Dermis microvascular lymphatic vessel endothelial cell (primary cell): ENCODE data around the gene ST6GALNAC3. TPM values are rescaled to one million over a fixed set of nuclear protein-coding genes. Genes with fewer than 3 reads are reported as not detected.
A peak's percentile ranks its signal among the peaks of the same experiment; 100 is the strongest.
"Not testable (repeated sequence)": the region's sequence is repeated elsewhere in the genome, so short reads cannot be mapped to it uniquely, and the experiment has no call there.

ENCODE experiments used
- DNase-seq, 2 donors: peaks; one replicate each; pipeline versions ENCODE4 v3.0.0 to v3.0.0-alpha.2; 2010; ENCODE audit warnings: low read depth in 2 of 2
- total RNA-seq: library from RNA; depleted of rRNA; stranded (reverse); fragments of >200 nt; gene quantifications from 2 replicates; pipeline ENCODE4 v1.2.1, GENCODE V29; 2014

The ST6GALNAC3 gene
- total RNA-seq, 1 donor from 2014 or later = 49.9 TPM

DNA sequence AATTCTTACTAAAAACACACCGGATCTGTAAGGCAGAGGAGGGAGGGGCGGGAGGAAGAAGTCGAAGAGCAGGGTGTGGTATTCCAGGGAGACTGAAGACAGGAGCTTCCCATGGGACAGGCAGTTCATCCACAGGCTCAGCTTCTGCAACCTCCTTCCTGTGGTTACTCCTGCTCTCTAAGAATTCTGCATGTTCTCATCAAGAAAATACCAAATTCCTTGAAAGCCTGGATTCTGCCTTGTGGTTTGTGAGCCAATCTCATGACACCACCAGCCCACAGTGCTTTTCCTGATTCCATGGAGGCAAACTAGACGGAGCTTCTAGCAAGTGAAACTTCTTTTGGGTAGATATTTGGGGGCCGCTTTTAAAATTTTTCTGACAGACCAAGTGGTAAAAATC lies 1.1 kb upstream of the ST6GALNAC3 start:
- DNase-seq = peak in 1 of 2 donors; percentile 4

DNA sequence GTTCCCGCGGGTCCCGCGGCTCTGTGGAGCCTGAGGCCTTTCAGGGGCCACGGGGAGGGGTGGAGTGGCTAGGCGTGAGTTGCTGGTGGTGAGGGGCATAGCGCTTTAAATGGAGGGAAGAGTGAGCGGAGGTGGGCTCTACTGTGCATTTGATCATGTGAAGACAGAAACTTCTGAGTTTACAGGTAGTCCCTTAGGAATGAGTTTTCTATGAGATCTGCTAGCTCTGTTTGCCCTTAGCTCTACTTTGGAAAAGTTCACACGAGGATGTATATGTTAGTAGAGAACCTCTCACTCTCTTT lies 593 bp downstream of the ST6GALNAC3 start:
- peak in 1 of 2 donors; percentile 10 for DNase-seq

DNA sequence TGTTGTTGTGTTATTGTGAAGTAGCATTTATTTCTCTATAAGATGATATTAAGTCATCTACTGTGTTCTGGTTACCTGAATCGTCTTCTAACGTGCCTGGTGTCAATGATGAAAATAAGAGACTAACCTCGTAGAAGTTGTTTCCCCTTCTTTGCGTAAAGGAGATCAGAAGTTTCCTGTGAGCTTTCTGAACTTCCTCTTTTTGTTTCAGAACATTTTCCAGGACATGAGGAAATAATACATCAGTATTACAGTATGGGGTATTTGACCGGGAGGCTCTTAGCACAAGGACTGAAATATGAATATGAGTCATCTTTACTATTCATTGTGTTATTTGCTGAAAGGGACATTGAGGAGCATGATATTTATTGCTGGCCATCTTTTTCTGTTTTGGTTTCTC lies 1.3 kb downstream of the ST6GALNAC3 start:
- DNase-seq = peak; percentile 82 to 88

DNA sequence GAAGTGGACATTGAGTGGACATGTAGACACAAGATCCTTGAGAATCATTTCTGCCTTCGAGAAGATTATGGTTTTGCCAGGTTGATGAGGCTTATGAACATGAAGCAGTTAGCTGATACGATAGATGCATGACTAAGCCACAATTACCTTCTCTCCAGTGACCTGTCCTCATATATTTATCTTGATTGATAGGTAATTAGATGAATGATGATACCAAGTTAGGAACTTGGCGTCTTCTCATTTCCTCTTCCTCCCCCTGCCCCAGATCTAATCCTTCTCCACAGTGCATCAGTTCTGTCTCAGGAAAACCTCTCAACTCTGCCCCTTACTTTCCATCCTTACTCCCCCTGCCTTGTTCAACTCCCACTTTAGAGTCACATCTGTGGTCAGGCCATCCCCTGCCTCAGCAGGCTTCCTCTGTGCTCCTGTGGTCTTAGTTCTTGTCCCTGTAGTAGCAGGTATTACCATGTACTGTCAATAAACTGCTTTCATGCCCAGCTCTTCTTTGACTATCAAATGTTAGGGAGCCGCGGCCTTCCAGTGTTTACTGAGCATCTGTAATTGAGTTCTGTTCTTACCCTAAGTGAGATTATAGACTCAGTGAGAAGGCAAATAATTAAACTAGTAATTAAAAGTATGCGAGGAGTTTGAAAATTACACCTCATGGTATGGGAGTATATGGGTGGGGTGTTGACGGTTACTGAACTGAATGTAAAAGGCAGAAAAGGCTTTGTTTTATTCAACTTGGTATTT lies 5.1 kb downstream of the ST6GALNAC3 start:
- no peak for DNase-seq

DNA sequence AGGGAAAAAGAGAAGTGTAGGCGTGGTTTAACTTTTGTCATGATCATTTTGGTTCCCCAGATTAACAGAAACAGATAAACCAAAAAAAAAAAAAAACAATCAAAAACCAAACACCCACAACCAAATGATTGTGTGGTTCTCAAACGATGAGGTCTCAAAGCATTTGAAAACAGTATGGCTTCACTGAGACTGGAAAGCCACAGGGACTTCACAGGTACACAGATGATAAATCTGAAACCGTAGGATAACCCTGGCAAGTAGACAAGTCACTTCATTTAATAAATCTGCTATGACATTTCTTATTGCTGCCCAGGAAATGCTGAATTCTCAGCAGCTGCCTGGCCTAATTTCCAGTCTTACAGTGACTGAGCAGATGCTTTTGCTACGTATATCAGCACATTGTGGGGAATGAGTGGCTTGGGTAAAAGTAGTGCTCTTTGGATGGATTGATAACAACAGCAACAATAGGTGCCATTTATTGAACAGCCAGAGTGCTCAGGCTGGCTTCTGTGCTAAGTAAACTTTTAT lies 6.1 kb downstream of the ST6GALNAC3 start:
- no peak for DNase-seq

DNA sequence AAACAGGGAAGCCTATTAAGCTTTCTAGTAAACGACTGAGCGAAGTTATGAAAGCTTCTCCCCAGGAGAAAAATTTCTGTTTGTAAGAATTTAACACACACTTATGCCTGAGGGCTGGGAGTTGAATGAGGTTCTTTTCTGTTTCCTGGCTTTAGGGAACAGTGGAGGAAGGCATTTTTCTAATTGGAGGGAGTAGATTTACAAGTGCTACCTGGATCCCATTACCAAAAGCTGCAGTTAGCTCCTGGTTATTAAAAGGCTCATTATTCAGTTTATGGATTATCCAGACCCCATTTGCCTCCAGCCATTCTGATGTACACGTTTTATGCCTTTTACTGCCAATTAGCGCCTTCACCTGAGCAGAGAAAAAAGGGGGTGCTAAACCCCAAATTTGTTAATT lies 7.5 kb downstream of the ST6GALNAC3 start:
- DNase-seq = no peak

DNA sequence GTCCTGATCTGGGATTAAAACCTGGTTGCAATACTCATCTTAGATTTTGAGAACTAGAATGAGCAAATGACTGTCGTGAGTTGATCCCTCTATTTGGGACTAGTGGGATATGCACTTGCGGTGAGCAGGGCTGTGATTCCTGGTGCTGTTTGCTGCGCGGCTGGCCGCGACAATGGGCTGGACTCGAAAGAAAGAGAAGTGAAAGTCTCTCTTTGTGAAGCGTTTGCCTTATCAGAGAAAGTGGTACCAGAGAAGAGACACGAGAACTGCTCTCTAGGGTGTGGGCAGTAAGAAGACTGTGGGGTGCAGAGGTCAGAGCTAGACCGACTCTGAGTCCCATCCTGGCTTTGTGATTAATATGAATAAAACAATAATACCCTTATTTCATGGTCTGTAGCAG lies 8.6 kb downstream of the ST6GALNAC3 start:
- no peak for DNase-seq

DNA sequence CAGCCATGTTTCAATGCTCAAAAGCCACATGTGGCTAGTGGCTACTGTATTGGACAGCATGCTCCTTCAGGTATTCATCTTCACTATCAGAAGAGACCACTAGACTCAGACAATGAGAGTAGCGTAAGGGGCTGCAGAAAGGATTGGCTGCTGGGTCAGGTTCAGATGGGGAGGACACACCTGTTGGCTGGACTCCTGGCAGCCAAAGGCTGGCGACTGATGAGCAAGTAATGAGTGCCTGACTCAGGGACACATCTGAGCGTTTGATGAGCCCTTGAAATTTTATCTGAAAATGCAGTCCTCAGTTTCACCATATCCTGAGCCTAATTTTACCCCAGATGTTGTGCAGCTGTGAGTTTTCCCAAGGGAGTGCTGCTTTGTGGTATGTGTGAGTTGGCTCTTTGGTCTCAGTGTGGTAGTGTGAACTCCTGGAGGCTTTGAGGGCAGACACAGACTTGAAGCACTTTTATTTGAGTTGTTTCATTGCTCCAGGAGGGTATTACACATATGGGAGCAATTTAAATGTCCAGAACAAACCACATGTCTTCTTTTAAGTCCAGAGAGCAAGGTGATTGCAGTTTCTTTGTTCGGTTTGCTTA lies 9.6 kb downstream of the ST6GALNAC3 start:
- DNase-seq = no peak

DNA sequence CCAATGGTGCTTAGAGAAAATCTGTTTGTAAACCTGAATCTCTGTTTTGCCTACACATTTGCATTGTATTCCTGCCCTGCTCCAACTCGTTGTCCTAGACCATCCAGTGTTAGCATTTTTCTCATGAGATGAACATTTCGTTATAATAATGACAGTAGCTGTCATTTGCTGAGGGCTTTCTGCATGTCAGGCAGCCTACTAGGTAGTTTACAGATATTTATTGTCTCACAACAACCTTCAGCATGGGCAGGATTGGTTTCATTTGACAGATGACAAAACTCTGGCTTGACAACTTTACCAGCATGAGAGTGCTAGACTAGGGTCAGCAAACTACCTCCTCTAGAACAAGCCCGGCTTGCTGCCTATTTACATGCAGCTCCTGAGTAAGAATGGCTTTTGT lies 10.1 kb downstream of the ST6GALNAC3 start:
- no peak for DNase-seq

DNA sequence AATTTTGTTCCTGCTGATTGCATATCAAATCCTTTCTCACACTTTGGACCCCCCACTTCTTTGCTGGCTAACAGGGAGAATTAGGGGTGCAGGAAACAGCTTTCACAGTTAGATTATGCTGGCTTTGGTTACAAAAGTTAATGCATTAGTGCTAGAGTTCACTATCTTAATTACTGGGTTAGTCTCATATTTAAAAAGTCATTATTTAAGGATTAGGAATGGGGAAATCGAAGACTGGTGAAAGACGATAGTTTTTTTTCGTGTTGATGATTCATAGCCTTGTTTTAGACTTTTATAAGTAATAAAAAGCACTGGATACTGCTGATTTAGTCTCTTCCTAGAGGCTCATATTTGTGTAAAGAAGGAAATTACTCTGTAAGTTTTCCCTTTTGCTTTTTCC lies 11.6 kb downstream of the ST6GALNAC3 start:
- DNase-seq = no peak

DNA sequence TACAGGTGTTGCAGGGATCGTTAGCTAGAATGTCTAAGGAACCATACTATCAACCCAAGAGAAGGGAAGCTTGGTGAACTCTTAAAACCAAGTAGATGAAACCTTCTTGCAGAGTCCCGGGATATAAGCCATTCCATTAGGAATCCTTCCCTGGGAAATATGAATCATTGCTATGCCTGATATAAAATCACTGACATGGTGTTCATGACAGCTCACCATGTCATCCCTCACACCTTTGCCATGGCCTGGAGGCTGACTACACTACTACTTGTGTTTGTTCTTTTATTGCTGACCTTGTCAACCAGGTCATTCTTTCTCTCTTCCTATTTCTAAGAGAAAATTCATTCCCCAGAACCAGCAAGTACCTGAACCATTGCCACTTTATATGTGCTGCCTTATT lies 12.1 kb downstream of the ST6GALNAC3 start:
- DNase-seq = peak; percentile 44 to 45

DNA sequence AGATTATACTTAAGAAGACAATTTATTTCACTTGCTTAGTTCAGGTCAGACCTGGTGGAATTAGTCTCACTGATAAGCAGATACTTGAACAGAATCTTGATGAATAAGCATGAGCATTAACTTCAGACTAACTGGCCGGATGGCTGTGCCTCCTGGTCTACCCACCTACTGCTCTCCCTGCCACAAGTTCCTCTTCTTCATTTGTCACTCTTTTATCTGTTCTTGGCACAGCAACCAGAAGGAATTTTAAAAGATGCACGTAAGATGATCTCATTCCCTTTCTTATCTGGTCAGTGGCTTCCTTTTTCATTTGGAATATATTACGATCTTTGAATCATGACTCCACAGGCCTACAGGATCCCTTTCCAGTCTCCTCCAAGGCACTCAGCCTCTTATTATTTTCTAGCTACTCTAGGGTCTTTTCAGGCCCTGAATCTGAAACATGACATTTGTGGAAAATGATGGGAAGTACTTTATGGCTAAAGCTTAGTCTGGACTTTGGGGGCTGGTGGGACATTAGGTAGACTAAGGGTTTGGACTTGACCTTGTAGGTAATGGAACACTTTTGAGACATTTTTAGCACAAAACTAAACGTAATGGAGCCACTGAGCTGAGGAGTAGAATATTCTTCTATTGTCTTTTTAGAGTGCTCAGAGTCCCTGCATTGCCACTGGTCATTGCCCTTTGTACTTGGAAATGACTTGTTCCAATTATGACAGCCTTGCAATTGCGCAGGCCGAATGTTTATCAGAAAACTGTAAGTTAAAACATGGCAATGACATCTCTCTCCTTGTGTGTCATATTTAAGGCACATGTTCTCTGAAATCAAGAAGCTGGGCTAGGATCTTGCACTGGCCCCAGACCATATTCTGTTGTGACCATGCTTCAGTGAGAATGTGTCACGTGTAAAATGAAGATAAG lies 16.0 kb downstream of the ST6GALNAC3 start:
- DNase-seq = no peak

DNA sequence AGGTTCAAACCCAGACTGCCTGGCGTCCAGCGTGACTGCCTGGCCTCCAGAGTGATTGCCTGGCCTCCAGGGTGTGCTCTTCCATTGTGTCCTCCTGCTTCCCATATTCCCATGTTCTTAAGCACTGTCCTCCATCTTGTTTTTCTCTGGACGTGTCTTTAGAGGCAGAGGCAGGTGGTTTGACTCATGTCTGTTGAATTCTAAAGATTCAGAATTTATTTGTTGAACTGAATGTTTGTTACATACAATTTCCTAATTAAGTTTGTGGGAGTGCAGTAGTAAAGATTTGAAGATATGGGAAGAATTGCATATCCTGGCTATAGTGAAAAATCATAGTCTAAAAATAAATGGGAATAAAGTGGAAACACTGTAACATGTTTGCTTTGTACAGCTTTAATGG lies 18.3 kb downstream of the ST6GALNAC3 start:
- DNase-seq = no peak

DNA sequence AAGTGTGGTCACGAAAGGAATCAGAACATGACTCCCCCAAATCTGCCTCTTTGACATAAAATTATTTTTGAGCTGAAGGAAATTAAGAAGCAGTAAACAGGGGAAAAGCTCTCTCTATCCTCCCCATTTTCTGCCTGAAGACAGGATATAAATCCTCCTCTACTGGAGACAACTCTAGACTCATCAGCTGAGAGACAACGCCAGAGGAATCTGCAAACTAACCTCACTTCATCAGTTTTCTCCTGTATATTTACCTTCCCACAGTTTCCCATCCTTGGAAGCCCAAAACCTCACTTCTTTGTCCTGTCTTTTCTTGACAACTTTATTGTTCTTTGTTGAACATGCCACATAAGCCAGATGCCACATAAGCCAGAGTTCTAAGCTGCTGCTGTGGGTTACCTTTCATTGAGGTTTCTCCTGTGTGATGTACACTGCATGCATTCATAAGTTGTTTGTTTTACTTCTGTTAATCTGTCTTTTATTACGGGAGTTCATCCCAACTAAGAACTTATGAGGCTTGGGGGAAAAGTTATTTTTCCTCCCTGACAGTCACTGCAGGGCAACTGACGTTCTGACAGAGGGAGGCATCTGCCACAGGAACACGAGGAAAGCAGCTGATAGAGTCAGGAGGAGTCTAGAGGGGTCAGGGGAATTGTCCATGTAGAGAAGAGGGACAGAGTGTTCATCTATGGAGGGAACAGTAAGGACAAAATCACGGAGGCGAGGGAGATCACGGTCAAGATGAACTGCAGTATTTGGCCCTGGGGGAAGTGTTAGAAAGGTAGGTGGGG lies 19.2 kb downstream of the ST6GALNAC3 start:
- DNase-seq = no peak

DNA sequence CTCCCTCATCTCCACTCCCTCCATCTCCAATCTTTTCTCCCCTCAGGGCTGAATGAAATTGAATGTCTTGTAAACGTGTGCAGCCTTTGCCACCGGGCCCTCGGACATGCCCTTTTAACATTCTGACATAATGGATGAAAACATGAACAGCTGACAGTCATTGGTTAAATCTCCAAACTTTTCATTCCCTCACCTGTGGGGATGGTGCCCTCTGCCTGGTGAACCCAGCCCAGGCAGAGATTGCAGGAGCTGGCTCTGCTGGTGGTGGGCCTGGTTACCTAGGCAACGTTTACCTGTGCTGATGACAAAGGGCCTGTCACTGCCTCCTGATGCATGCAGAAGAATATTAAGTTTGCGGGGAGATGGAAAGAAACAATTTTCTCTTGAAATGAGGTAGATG lies 21.3 kb downstream of the ST6GALNAC3 start:
- no peak for DNase-seq

DNA sequence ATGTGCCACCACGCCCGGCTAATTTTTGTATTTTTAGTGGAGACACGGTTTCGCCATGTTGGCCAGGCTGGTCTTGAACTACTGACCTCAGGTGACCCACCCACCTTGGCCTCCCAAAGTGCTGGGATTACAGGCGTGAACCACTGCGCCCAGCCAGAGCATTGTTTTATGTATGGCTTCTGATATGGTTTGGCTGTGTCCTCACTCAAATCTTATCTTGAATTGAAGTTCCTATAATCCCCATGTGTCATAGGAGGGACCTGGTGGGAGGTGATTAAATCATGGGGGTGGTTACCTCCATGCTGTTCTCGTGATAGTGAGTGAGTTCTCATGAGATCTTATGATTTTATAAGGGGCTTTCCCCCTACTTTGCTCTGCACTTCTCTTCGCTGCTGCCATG lies 22.5 kb downstream of the ST6GALNAC3 start:
- DNase-seq = not testable (repeated sequence)

DNA sequence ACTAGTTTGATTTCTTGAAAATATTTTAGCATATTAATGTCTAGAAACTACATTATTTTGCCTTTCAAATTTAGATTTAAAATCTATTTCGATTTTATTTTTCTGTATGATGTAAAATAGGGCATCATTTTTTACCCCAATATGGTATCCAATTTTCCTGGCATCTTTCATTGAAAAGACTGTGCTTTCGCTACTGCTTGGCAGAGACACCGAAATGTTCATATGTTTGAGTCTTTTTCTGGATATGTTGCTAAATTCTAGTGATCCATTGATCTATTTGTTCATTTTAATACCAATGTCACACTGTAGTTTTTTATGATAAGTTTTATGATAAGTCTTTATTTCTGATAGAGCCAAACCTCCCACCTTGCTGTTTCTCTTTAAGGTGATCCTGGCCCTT lies 24.3 kb downstream of the ST6GALNAC3 start:
- DNase-seq = no peak

DNA sequence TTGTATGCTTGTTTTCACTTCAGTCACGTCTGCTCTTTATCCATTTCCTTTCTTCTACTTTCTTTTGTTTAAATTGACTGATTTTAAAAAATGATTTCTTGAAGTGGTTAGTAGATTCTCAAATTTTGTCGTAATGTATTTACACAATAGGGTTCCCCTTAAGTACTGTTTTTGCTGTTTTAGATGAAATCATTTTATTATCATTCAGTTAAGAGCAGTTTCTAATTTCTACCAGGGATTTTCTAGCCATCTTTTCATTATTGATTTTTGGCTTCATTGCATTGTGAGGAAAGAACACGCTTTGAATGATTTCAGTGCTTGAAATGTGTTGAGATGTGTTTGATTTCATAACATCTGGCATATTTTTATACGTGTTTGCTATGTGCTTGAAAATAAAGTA lies 27.0 kb downstream of the ST6GALNAC3 start:
- no peak for DNase-seq

DNA sequence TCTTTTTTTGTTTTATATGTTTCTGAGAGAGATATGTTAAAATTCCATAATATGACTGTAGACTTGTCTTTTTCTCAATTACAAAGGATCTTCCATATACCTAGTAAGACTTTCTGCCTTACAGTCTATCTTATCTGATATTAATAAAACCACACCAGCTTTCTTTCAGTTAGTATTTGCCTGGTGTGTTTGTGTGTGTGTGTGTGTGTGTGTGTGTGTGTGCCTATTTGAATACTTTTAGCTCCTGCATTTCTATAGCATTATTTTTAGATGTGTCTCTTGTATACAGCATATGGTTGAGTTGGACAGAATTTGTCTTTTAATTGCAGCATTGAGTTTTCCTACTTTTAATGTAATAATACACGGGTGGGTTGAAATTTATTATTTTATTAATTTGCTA lies 27.5 kb downstream of the ST6GALNAC3 start:
- no peak for DNase-seq

DNA sequence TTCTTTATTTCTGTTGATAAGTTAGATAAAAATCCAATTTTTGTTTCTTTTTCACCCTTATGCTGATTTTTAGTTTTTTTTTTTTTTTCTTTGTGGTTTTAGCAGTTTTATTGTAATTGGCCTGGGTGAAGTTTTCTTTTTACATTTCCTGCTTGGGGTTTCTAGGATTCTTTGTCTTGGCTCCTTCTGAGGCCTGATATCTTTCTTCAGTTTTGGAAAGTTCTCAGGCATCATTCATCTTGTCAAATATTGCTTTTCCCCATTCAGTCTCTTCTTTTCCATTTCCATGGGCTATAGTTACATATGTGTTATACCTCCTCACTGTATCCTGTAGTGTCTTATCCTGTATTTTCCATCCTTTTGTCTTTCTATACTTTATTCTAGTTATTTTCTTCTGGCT lies 28.5 kb downstream of the ST6GALNAC3 start:
- no peak for DNase-seq

DNA sequence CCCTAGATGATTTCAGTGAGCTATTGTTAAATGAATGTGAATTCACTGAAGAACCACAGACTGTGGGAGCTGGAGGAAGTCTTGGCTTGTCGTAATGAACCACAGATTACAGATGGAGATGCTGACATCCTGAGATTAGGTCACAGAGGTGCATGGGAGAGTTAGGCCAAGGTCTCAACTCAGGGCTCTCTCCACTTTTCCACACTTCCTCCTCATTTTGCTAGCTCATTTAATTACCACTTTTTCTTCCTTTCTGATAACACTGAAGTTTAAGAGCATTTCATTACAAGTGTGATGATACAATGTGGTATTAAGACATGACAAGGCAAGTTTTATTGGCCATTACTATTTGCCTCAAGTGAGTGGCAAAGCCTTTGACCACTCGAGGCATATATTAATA lies 30.8 kb downstream of the ST6GALNAC3 start:
- DNase-seq = no peak

DNA sequence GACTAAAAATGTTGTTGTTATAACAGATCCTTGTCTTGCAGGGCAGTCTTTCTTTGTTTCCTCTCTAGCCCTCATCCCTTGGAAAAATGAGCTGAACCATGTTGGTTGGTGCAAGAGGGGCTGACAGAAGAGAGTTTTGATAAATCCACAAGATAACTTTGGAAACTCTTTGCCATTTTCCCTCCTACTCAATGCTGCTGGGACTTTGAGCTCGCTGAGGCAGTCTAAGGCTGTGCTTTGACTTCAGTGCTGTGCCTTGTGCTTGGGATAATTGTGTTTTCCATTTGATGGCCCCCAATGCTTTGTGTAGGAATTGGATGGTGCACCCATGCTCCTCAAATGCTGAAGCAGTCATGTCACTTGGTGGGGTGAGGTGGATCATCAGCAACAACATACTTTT lies 31.7 kb downstream of the ST6GALNAC3 start:
- DNase-seq = no peak
